NCI-H2196 (cell line): ENCODE data around the gene CGA.
A peak's percentile ranks its signal among the peaks of the same experiment; 100 is the strongest.
"Not testable (repeated sequence)": the region's sequence is repeated elsewhere in the genome, so short reads cannot be mapped to it uniquely, and the experiment has no call there.

ENCODE experiments used
- DNase-seq: peaks from one replicate; lab custom pipeline; 2025; ENCODE audit not compliant: unreplicated experiment; lab: John Stamatoyannopoulos, UW

Gene CGA

GRCh38 chr6:87095087-87095509, at the start of gene CGA:
TSS of gene CGA (minus strand) at chr6:87095106. CDS start at chr6:87088200, 6,906 bp downstream.
- no peak for DNase-seq

GRCh38 chr6:87139927-87140326, 45.0 kb upstream of the CGA start:
- DNase-seq = not testable (repeated sequence)

- DNase-seq = peak; percentile 55
These were observed 44.3 kb upstream of the CGA start for GRCh38 chr6:87139236-87139635.

DNA sequence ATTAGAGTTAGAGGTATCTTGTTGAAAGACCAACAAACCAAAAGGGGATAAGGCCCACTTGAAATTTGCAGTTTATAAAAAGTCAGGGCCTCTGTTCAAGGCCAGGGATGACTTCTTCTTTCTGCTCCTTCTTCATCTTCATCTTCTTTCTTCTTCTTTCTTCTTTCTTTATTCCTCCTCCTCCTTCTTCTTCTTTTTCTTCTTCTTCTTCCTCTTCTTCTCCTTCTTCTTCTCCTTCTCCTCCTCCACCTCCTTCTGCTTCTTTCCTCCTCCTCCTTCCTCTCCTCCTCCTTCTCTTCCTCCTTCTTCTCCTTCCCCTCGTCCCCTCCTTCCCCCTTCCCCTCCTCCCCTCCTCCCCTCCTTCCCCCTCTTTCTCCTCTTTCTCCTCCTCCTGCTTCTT, 42.1 kb upstream of the CGA start:
- DNase-seq = no peak

DNA sequence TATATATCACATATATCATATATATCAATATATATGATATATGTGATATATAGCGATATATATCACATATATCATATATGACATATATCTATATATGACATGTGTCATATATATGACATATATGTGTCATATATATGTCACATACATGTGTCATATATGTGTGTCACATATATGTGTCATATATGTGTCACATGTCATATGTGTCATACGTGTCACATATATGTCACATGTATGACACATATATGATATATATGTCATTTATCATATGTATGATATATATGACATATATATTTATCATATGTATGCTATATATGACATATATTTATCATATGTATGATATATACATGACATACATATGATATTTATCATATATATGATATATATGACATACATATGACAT, 32.8 kb upstream of the CGA start:
- DNase-seq = no peak

- no peak for DNase-seq
These were observed 31.6 kb upstream of the CGA start for GRCh38 chr6:87126501-87126900.

GRCh38 chr6:87124074-87124473, 29.2 kb upstream of the CGA start:
- DNase-seq = no peak

DNA sequence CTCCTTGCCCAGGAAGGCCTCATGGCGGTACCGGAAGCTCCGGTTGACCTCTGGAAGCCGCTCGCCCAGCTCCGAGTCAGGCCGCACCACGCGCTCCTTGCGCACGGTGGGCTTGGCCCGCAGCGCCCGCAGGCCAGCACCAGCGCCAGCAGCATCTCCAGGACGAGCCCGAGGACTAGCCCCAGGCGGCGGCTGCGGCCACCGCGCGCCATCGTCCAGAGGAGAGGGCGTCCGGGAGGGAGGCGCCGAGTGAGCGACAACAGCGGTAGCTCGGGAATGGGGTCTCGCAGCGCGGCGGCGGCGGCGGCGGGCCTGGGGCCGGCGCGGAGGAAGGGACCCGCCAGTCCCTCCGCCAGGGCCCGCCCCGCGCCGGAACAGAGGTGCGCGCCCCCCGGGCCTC, 27.6 kb upstream of the CGA start:
- DNase-seq = no peak

DNA sequence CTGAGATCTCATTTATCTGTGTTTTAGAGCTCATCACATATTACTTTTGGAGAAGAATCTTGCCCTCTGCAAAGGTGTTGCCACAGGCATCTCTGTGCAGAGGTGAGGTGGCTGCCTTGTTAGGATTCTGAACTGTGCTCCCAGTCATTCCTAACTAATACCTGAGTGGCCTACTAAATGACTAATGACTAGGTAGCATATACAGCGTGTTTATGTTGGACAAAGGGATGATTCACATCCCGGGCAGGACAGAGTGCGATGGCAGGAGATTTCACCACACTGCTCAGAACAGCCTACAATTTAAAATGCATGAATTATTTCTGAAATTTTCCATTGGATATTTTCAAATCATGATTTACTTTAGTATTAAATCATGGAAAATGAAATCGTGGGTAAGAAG, 23.1 kb upstream of the CGA start:
- DNase-seq = no peak

GRCh38 chr6:87116922-87117321, 22.0 kb upstream of the CGA start:
- DNase-seq = no peak

GRCh38 chr6:87115402-87116135, 20.7 kb upstream of the CGA start:
- DNase-seq = no peak

DNA sequence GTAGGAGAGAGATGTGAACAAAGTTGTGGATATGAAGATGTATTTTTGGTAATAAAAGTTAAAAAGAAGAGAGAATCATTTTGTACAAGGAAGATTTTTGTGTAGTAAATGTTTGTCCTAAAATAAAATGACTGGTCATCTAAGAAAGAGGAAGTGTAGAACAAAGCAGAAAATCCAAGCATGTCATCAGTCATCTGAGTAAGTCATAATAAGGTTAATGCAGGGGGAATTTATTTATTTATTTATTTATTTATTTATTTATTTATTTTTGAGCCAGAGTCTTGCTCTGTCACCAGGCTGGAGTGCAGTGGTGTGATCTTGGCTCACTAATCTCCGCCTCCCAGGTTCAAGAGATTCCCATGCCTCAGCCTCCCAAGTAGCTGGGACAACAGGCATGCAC, 15.7 kb upstream of the CGA start:
- DNase-seq = no peak

DNA sequence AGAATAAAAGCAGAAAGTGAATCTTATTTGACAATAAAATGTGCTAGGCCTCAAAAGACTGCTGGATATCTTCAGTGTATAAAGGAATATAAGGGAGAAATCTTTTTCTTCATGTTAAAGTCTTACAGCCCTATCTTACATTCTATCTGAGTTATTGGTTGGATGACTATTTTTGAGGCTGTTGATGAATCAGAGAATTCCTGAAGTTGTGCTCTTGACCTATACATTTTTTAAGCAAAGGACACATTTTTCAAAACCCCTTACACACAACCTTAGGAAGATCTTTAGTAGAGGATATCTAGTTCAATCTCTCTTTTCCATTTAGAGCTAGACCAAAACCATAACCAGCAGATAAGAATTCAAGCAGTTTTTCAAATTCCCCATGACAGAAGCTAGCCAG, 10.9 kb upstream of the CGA start:
- DNase-seq = no peak

- DNase-seq = no peak
These were observed 9.8 kb upstream of the CGA start for GRCh38 chr6:87104667-87105066.

DNA sequence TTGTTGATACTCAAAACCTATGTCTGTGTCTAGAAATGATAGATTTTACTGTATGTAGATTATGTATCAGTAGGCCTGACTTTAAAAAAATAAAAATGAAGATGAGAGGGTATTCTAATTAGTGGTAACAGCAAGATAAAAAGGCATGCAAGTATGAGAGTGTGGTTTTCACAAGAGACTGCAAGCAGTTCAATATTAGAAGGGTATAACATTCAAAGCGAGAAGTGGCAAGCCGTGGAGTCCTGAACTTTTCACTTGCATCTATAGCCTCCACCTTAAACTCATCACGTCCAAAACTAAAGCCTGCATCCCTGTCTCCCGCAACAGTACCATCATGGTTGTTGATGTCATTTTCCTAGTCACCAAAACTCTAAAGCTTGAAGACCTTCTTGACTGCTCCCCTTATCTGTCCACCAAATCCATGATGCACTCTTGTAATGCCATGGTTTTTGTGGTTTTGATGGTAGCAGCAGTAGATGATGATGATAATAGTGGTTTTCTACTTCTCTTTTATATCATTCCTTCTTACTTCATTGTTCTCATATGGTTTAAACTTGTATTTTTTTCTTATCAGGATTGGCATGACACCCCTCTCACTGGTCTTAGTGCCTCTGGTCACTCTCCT, 9.2 kb upstream of the CGA start:
- DNase-seq = no peak

- DNase-seq = no peak
These were observed 7.3 kb upstream of the CGA start for GRCh38 chr6:87102151-87102621.

DNA sequence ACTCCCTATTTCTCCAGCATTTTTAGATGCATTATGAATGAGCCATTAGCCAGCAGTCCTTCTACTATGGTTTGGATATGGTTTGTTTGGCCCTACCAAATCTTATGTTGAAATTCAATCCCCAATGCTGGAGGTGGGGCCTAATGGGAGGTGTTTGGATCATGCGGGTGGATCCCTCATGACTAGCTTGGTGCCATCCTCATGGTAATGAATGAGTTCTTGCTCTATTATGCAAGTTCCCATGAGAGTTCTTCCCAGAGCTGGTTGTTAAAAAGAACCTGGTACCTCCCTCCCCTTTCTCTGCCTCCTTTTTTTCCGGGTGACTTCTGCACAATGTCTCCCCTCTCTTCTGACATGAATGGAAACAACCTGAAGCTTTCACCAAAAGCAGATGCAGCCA, 6.2 kb upstream of the CGA start:
- no peak for DNase-seq

- no peak for DNase-seq
These were observed 5.3 kb upstream of the CGA start for GRCh38 chr6:87100216-87100615.

GRCh38 chr6:87099472-87099871, 4.6 kb upstream of the CGA start:
- no peak for DNase-seq

DNA sequence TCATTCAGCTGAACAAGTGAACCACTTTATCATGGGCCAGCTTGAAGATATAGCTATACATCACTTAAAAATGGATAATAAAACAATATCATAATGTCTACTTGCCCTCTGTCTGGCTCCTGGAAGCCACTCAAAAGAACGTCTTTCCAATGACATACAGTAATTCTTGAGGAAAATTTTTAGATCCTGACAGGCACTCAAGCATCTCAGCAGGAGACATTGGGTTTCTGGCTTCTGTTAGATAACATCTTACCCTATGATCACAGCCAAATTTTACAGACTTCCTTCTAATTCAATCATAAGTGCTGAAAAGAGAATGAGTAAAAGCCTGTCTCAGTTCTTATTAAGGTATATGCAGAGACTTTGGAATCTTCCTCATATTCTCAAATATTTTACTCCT, 330 bp downstream of the CGA start:
- no peak for DNase-seq

- no peak for DNase-seq
These were observed 1.3 kb downstream of the CGA start for GRCh38 chr6:87093651-87094050.

DNA sequence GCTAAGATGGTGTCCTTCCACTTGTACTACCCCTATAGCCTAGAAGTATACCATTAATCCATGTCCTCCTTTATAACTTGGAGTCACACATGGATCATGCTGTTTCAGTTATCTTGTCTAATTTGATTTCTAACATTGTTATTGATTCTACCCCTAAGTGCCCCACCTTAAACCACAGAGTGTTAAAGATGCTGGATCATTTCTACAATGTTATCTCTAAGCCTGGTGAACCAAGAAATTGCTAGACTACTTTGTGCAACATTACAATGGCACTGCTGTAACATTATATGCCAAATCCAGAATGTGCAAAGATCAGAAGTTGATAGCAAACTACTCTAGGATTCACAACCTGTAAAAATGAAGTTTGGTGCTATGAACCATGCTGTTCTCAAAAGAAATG, 1.7 kb downstream of the CGA start:
- no peak for DNase-seq

DNA sequence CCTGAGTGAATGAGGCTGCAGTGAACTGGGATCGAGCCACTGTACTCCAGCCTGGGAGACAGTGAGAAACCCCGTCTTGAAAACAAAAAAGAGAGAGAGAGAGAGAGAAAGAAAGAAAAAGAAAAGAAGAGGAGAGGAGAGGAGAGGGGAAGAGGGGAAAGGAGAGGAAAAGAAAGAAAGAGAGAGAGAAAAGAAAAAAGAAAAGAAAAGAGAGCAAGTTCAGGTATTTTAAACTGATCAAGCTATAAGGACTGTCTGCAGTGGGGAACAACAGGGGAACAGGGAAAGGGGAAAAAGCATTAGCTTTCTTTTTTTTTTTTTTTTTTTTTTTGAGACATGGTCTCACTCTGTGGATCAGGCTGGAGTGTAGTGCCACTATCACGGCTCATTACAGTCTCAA, 2.5 kb downstream of the CGA start:
- DNase-seq = no peak
